SK-N-SH (cell line): ENCODE results near the gene DLG2. TPM values are rescaled to one million over a fixed set of nuclear protein-coding genes. Genes with fewer than 3 reads are reported as not detected.

Source experiments
- CTCF ChIA-PET: fragments of 300-600, 350-600 bp; formaldehyde crosslinking; extraction: SDS; loops from one replicate; lab custom pipeline; 2021; lab: Yijun Ruan, JAX
- POLR2A ChIA-PET: fragments of 350-600 bp; sonication (Branson Sonifier 250); formaldehyde crosslinking; extraction: SDS; loops from one replicate; lab custom pipeline; 2020; ENCODE audit warnings: antibody characterized with exemption, inconsistent platforms; lab: Yijun Ruan, JAX
- DNase-seq: peaks from one replicate; pipeline ENCODE4 v3.0.0; 2012
- H2AFZ ChIP-seq: fragments of 200-600 bp; sonication (generic); 2 replicates; pipeline ENCODE4 v1.8.1; 2016; ENCODE audit warnings: antibody characterized with exemption, mild to moderate bottlenecking, low read depth
- H3F3A ChIP-seq: fragments of 200-600 bp; sonication (generic); replicated peaks from 2 replicates; pipeline ENCODE3; 2016; ENCODE audit warnings: antibody characterized with exemption, mild to moderate bottlenecking; ENCODE audit not compliant: insufficient read depth
- H3K27ac ChIP-seq, 2 experiments: fragments of 200-500 bp in 1 of 2; fragments of 200-600 bp in 1 of 2; sonication (Bioruptor generic) in 1 of 2; sonication (generic), shearing (Covaris generic) in 1 of 2; 2 replicates each; pipeline versions ENCODE4 v1.5.1 to v1.6.1; 2014 to 2016; ENCODE audit warnings: low read depth in 2 of 2, inconsistent platforms in 1 of 2, low read length in 1 of 2, mild to moderate bottlenecking in 1 of 2, mixed read lengths in 1 of 2
- H3K27me3 ChIP-seq: fragments of 200-600 bp; sonication (generic), shearing (Covaris generic); 2 replicates; pipeline ENCODE4 v1.6.1; 2016; ENCODE audit warnings: mixed run types; ENCODE audit not compliant: insufficient read depth
- H3K36me3 ChIP-seq, 2 experiments: fragments of 200-500 bp in 1 of 2; fragments of 200-600 bp in 1 of 2; sonication (Bioruptor generic) in 1 of 2; sonication (generic) in 1 of 2; replicated peaks in 1 of 2; 2 replicates each; pipeline versions ENCODE3 to v1.5.1; 2014 to 2016; ENCODE audit warnings: low read length in 1 of 2, mild to moderate bottlenecking in 1 of 2; ENCODE audit not compliant: insufficient read depth in 2 of 2, control insufficient read depth in 1 of 2
- H3K4me1 ChIP-seq, 2 experiments: fragments of 200-500 bp in 1 of 2; fragments of 200-600 bp in 1 of 2; sonication (Bioruptor generic) in 1 of 2; sonication (generic), shearing (Covaris generic) in 1 of 2; 2 replicates each; pipeline versions ENCODE4 v1.5.1 to v1.6.1; 2014 to 2016; ENCODE audit warnings: low read depth in 1 of 2, low read length in 1 of 2, mixed run types in 1 of 2; ENCODE audit not compliant: insufficient read depth in 2 of 2, control insufficient read depth in 1 of 2
- H3K4me2 ChIP-seq: fragments of 200-600 bp; sonication (generic), shearing (Covaris generic); 2 replicates; pipeline ENCODE4 v1.6.1; 2017; ENCODE audit warnings: mixed run types
- H3K4me3 ChIP-seq, 2 experiments: fragments of 200-500 bp in 1 of 2; fragments of 200-600 bp in 1 of 2; sonication (Bioruptor generic) in 1 of 2; sonication (generic), shearing (Covaris generic) in 1 of 2; 2 replicates each; pipeline versions ENCODE4 v1.5.1 to v1.8.1; 2014 to 2016; ENCODE audit warnings: low read depth in 2 of 2, inconsistent platforms in 1 of 2, low read length in 1 of 2, mild to moderate bottlenecking in 1 of 2, mixed read lengths in 1 of 2, moderate library complexity in 1 of 2
- H3K79me2 ChIP-seq: fragments of 200-600 bp; sonication (generic); 2 replicates; pipeline ENCODE4 v1.8.1; 2017; ENCODE audit warnings: mild to moderate bottlenecking; ENCODE audit not compliant: insufficient read depth
- H3K9ac ChIP-seq: fragments of 200-600 bp; sonication (generic); 2 replicates; pipeline ENCODE4 v1.6.1; 2017; ENCODE audit warnings: mixed run types
- H3K9me2 ChIP-seq: fragments of 200-600 bp; sonication (generic); 2 replicates; pipeline ENCODE4 v1.6.1; 2017; ENCODE audit warnings: mixed run types
- H3K9me3 ChIP-seq: fragments of 200-600 bp; sonication (generic); 2 replicates; pipeline ENCODE4 v1.6.1; 2017; ENCODE audit warnings: mixed run types, mild to moderate bottlenecking, moderate library complexity
- H4K20me1 ChIP-seq: fragments of 200-600 bp; sonication (generic); 2 replicates; pipeline ENCODE4 v1.6.1; 2017; ENCODE audit warnings: mild to moderate bottlenecking, mixed run types; ENCODE audit not compliant: insufficient read depth
- CHD2 ChIP-seq: fragments of 150-350 bp; IDR thresholded peaks from 2 replicates; pipeline ENCODE4 v1.6.1; 2018; ENCODE audit warnings: low read length; ENCODE audit not compliant: partially characterized antibody
- EP300 ChIP-seq, 2 experiments: IDR thresholded peaks; 2 replicates each; pipeline versions ENCODE4 v1.4.0 to v1.6.1; 2012; ENCODE audit warnings: borderline replicate concordance in 1 of 2, low read depth in 1 of 2, low read length in 1 of 2
- FOSL2 ChIP-seq: IDR thresholded peaks from 2 replicates; pipeline ENCODE4 v1.4.0; 2012; ENCODE audit warnings: low read depth, mild to moderate bottlenecking, moderate library complexity, borderline replicate concordance
- FOXJ3 ChIP-seq: sonication (generic); formaldehyde crosslinking; IDR thresholded peaks from 2 replicates; pipeline ENCODE4 v1.5.1; 2020; ENCODE audit warnings: mild to moderate bottlenecking, missing genetic modification reagents
- GABPA ChIP-seq: IDR thresholded peaks from 2 replicates; pipeline ENCODE4 v1.4.0; 2012; ENCODE audit warnings: low read depth, mild to moderate bottlenecking
- GATA2 ChIP-seq: sonication (generic); formaldehyde crosslinking; IDR thresholded peaks from 2 replicates; pipeline ENCODE4 v1.5.0; 2020; ENCODE audit warnings: mild to moderate bottlenecking, missing genetic modification reagents
- JUND ChIP-seq: IDR thresholded peaks from 2 replicates; pipeline ENCODE4 v1.4.0; 2012
- NFIC ChIP-seq: IDR thresholded peaks from 2 replicates; pipeline ENCODE4 v1.4.0; 2012; ENCODE audit warnings: borderline replicate concordance
- RAD21 ChIP-seq: IDR thresholded peaks from 2 replicates; pipeline ENCODE4 v1.6.1; 2012; ENCODE audit warnings: mild to moderate bottlenecking, low read length
- RCOR1 ChIP-seq: fragments of 150-350 bp; IDR thresholded peaks from 2 replicates; pipeline ENCODE4 v1.6.1; 2017; ENCODE audit warnings: antibody characterized with exemption, low read length
- WGBS: methylation state at CpG from one replicate; pipeline ENCODE4 v1.1.6; 2017; ENCODE audit warnings: low lambda C conversion rate; 5-methylcytosine and 5-hydroxymethylcytosine counted together
- polyA plus RNA-seq, 3 experiments: library from polyadenylated mRNA; depleted of rRNA; stranded (reverse); fragments of >200 nt; gene quantifications; 2 replicates each; pipeline ENCODE4 v1.2.3, GENCODE V29; 2012
- TF ChIP-seq, protein P1 (sequence below): IDR thresholded peaks from 2 replicates; pipeline ENCODE4 v1.4.0; 2012; ENCODE audit warnings: low read depth
- TF ChIP-seq, protein P2 (sequence below): IDR thresholded peaks from 2 replicates; pipeline ENCODE4; 2012
- TF ChIP-seq, protein P3 (sequence below): fragments of 150-350 bp; IDR thresholded peaks from 2 replicates; pipeline ENCODE4 v1.6.1; 2016; ENCODE audit warnings: mild to moderate bottlenecking, low read depth, low read length
- TF ChIP-seq, protein P4 (sequence below): IDR thresholded peaks from 2 replicates; pipeline ENCODE4 v1.4.0; 2012; ENCODE audit warnings: low read depth, borderline replicate concordance

The DLG2 gene
- polyA plus RNA-seq, 1 of the 3 experiments (the other 2 are of a cell fraction): 0.21 TPM

DNA sequence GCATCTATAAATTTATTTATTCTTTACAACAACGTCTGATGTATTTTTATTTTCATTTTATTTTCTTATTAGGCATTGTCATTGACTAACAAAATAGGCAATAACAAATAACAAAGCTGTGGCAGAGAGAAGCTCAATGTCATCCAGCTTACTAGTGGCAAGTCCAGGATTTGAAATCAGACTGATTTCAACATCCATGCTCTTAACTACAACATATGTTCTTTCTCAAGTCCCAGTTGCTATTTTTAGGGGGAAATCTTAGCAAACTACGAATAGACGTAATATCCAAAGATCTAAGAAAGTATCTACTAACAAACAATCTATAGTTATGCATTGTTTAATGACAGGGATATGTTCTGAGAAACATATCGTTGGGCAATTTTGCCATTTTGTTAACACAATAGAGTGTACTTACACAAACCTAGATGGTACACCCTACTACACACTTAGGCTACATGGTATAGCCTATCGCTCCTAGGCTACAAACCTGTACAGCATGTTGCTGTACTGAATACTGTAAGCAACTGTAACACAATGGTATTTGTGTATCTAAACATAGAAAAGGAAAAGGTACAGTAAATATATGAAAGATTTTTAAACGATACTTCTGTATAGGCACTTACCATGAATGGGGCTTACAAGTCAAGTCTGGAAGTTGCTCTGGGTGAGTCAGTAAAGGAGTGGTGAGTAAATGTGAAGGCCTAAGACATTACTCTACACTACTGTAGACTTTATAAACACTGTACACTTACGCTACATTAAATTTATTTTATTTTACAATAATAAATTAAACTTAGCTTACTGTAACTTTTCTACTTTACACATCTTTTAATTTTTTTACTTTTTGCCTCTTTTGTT is 151.3 kb downstream of the DLG2 start:
- no peak overlapping the region for H3K9ac ChIP-seq
- H3K4me2 ChIP-seq: no peak overlapping the region
- POLR2A ChIA-PET: no interaction called here
- no peaks in the 10 kb centered on the region for H3K9me3 ChIP-seq
- H3K27me3 ChIP-seq: no peaks in the 10 kb centered on the region
- CTCF ChIA-PET: interaction anchor here (0.7 kb wide), 1 partner anchor 8 kb away, joined by 3 read pairs; no protein-coding TSS in a partner anchor
- H3K79me2 ChIP-seq: no peaks in the 10 kb centered on the region
- no peaks in the 10 kb centered on the region for H3K36me3 ChIP-seq
- H3K4me1 ChIP-seq: no peaks in the 10 kb centered on the region
- no peaks in the 10 kb centered on the region for H4K20me1 ChIP-seq
- TF ChIP-seq, protein P1, sequence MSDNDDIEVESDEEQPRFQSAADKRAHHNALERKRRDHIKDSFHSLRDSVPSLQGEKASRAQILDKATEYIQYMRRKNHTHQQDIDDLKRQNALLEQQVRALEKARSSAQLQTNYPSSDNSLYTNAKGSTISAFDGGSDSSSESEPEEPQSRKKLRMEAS: no peak
- no peak for TF ChIP-seq GABPA
- TF ChIP-seq RAD21: no peak
- TF ChIP-seq FOSL2: no peak
- no peak for TF ChIP-seq CHD2
- no peak for TF ChIP-seq EP300 (IDR thresholded peaks at IDR 0.05; ENCODE audit: borderline replicate concordance in 1 of 2, low read depth in 1 of 2, low read length in 1 of 2)
- TF ChIP-seq JUND: no peak
- TF ChIP-seq, protein P2, sequence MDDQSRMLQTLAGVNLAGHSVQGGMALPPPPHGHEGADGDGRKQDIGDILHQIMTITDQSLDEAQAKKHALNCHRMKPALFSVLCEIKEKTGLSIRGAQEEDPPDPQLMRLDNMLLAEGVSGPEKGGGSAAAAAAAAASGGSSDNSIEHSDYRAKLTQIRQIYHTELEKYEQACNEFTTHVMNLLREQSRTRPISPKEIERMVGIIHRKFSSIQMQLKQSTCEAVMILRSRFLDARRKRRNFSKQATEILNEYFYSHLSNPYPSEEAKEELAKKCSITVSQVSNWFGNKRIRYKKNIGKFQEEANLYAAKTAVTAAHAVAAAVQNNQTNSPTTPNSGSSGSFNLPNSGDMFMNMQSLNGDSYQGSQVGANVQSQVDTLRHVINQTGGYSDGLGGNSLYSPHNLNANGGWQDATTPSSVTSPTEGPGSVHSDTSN: no peak
- no peak for TF ChIP-seq RCOR1
- no peak for TF ChIP-seq GATA2 (CRISPR knock-in tag)
- TF ChIP-seq, protein P3, sequence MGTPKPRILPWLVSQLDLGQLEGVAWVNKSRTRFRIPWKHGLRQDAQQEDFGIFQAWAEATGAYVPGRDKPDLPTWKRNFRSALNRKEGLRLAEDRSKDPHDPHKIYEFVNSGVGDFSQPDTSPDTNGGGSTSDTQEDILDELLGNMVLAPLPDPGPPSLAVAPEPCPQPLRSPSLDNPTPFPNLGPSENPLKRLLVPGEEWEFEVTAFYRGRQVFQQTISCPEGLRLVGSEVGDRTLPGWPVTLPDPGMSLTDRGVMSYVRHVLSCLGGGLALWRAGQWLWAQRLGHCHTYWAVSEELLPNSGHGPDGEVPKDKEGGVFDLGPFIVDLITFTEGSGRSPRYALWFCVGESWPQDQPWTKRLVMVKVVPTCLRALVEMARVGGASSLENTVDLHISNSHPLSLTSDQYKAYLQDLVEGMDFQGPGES: no peak
- TF ChIP-seq, protein P4, sequence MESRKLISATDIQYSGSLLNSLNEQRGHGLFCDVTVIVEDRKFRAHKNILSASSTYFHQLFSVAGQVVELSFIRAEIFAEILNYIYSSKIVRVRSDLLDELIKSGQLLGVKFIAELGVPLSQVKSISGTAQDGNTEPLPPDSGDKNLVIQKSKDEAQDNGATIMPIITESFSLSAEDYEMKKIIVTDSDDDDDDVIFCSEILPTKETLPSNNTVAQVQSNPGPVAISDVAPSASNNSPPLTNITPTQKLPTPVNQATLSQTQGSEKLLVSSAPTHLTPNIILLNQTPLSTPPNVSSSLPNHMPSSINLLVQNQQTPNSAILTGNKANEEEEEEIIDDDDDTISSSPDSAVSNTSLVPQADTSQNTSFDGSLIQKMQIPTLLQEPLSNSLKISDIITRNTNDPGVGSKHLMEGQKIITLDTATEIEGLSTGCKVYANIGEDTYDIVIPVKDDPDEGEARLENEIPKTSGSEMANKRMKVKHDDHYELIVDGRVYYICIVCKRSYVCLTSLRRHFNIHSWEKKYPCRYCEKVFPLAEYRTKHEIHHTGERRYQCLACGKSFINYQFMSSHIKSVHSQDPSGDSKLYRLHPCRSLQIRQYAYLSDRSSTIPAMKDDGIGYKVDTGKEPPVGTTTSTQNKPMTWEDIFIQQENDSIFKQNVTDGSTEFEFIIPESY: no peak
- TF ChIP-seq NFIC: no peak
- no peak for TF ChIP-seq FOXJ3
- H3K4me3 ChIP-seq: no peak overlapping the region
- no peaks in the 10 kb centered on the region for H3K9me2 ChIP-seq
- no peak overlapping the region for H3K27ac ChIP-seq
- WGBS: 17% methylated on average over 7 of the region's 7 CpGs
- H2AFZ ChIP-seq: no peak overlapping the region
- no peak for DNase-seq
- no peaks in the 10 kb centered on the region for H3F3A ChIP-seq
